HG02642 (cell line): ENCODE data around the gene CWF19L1.

ENCODE experiments used
- ATAC-seq: cut with Tn5 transposase; IDR thresholded peaks from one replicate; pipeline ENCODE4 v1.9.1; 2021; ENCODE audit warnings: mild to moderate bottlenecking; ENCODE audit not compliant: unreplicated experiment, poor library complexity

The CWF19L1 gene

GRCh38 chr10:100184426-100184825, 83.0 kb downstream of the CWF19L1 start:
- no peak for ATAC-seq

- no peak for ATAC-seq
Measured at GRCh38 chr10:100183481-100183880, 84.0 kb downstream of the CWF19L1 start.

DNA sequence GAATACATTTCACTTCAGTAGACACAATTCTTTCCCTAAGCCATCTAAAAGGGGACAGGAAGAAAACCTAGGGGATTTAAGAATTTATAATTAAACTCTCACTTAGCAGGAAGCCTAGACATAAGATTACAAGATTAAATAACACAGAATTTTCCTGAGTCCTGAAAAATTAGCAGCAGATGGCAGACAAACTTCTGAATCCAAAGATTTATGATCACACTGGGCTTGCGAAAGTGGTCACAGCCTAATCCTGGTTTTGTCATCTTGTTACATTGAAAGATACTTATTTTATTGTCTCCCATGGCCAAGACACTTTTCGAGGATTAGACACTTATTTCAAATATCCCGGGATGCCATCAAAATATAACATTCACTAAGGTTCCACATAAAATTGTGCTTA, 84.5 kb downstream of the CWF19L1 start:
- no peak for ATAC-seq
